ENCODE data around the gene CCDC27.

DNA sequence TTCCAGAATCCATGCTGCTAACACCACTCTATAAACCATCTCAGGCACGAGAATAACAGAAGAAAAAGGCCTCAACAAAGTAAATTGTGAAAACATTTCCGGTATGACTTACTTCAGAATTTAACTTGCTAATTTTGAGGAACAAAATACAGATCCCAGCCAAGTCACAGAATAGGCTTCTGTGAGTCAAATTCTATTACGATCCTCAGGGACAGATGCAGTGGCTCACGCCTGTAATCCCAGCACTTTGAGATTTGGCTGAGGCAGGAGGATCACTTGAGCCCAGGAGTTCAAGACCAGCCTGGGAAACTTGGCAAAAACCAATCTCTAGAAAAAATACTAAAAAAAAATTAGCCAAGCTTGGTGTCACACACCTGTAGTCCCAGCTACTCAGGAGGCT is 8.8 kb upstream of the CCDC27 start:
- TF ChIP-seq, protein P1, sequence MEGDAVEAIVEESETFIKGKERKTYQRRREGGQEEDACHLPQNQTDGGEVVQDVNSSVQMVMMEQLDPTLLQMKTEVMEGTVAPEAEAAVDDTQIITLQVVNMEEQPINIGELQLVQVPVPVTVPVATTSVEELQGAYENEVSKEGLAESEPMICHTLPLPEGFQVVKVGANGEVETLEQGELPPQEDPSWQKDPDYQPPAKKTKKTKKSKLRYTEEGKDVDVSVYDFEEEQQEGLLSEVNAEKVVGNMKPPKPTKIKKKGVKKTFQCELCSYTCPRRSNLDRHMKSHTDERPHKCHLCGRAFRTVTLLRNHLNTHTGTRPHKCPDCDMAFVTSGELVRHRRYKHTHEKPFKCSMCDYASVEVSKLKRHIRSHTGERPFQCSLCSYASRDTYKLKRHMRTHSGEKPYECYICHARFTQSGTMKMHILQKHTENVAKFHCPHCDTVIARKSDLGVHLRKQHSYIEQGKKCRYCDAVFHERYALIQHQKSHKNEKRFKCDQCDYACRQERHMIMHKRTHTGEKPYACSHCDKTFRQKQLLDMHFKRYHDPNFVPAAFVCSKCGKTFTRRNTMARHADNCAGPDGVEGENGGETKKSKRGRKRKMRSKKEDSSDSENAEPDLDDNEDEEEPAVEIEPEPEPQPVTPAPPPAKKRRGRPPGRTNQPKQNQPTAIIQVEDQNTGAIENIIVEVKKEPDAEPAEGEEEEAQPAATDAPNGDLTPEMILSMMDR (IDR thresholded peaks at IDR 0.05) = no peak
- no peak for TF ChIP-seq POLR2AphosphoS5 (IDR thresholded peaks at IDR 0.05; ENCODE audit: low read depth, low read length)
